ENCODE data around the gene NPDC1.

DNA sequence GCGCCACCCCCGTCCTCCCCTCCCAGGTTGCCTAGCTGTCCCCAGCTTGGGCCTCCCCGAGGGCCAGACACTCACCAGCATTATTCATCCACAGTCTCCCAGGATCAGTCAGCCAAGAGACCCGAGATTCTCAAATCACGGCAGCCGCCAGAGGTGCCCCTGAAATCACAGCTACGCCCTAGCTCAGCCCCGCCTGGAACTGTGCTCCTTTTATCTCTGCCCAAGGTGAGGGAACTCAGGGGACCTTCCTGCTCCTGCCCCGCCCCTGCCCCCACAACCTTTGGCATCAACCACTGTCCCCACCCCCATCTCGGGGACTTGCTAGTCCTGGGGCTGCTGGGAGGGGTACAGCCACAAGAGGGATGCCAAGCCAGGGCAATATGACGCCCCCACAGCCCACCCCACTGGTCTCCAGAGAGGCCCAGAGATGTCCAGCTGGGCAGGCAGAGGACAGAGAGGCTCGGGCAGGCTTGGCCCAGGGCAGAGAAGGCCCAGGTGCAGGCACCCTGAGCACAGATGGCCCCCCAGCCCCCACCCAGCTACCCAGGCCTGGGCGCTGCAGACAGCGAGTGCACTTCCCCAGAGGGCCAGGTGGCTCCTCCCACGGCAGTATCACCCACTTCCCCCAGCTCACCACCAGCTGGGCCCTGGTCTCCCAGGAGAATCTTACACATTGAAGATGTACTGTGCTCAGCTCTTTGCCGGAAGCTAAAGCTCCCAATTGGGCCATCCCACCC lies 13.9 kb downstream of the NPDC1 start, which contains the start of gene FUT7:
- TF ChIP-seq FOXP2 (optimal IDR thresholded peaks at IDR 0.05; ENCODE audit: control extremely low read depth, extremely low read length, insufficient read depth) (no peak), POLR2AphosphoS5 (IDR thresholded peaks at IDR 0.05; ENCODE audit: borderline replicate concordance, low read depth, low read length) (no peak), EZH2 (IDR thresholded peaks at IDR 0.05) (no peak)

Measured in SK-N-MC (cell line).